ENCODE measurements around the gene ARL6IP6. TPM values are rescaled to one million over a fixed set of nuclear protein-coding genes. Genes with fewer than 3 reads are reported as not detected.
"Not testable (repeated sequence)": the region's sequence is repeated elsewhere in the genome, so short reads cannot be mapped to it uniquely, and the experiment has no call there.

ARL6IP6 gene
- total RNA-seq, 1 donor from 2014 or later, result 26.6 TPM

GRCh38 chr2:152740743-152741328 lies 22.4 kb downstream of the ARL6IP6 start:
- Mint-ChIP-seq H3K36me3 (peaks cover 40% of the 10 kb centered on the region), H3K4me3 (no peak overlapping the region), H3K27me3 (no peaks in the 10 kb centered on the region), H3K9me3 (no peaks in the 10 kb centered on the region), H3K27ac (no peak overlapping the region), H3K4me1 (ENCODE audit: unreplicated experiment) (no peaks in the 10 kb centered on the region)
- DNase-seq (ENCODE audit: extremely low spot score, unreplicated experiment), result no peak
- TF ChIP-seq, protein P1, sequence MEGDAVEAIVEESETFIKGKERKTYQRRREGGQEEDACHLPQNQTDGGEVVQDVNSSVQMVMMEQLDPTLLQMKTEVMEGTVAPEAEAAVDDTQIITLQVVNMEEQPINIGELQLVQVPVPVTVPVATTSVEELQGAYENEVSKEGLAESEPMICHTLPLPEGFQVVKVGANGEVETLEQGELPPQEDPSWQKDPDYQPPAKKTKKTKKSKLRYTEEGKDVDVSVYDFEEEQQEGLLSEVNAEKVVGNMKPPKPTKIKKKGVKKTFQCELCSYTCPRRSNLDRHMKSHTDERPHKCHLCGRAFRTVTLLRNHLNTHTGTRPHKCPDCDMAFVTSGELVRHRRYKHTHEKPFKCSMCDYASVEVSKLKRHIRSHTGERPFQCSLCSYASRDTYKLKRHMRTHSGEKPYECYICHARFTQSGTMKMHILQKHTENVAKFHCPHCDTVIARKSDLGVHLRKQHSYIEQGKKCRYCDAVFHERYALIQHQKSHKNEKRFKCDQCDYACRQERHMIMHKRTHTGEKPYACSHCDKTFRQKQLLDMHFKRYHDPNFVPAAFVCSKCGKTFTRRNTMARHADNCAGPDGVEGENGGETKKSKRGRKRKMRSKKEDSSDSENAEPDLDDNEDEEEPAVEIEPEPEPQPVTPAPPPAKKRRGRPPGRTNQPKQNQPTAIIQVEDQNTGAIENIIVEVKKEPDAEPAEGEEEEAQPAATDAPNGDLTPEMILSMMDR (conservative IDR thresholded peaks at IDR 0.05), result peak; percentile 94

DNA sequence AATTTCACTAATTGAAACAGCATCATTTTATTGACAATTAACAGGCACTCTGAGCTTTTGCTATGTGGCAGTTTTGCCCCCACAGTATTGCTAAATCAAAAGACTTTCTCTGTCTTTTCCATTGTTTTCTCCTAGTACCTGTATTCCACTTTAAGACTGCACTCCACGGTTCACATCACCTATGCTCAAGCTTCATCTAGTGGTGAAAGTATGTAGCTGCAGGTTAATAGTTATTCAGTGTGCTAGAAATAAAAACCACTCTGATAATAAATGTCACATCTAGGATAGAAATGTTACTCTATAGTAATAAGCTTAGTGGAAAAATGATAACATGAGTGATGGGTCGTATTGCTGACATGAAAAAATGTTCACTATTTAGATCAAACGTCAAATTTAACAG lies 24.6 kb downstream of the ARL6IP6 start:
- no peak for DNase-seq (ENCODE audit: extremely low spot score, unreplicated experiment)
- H3K4me1 Mint-ChIP-seq (ENCODE audit: unreplicated experiment), result no peaks in the 10 kb centered on the region

DNA sequence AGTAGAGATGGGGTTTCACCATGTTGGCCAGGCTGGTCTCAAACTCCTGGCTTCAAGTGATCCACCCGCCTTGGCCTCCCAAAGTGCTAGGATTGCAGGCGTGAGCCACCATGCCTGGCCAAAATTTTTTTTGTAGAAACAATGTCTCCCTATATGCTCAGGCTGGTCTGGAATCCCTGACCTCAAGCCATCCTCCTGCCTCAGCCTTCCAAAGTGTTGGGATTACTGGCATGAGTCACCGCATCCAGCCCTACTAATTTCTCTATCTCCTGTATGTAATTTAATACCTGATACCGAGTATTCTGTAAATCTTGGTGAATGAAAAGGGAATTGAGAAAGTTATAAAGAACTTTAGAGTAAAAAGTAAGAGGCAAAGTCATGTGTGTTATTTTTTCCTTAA lies 29.3 kb downstream of the ARL6IP6 start:
- H3K27ac Mint-ChIP-seq; H3K9me3 Mint-ChIP-seq; H3K4me1 Mint-ChIP-seq (ENCODE audit: unreplicated experiment); H3K4me3 Mint-ChIP-seq; DNase-seq (ENCODE audit: extremely low spot score, unreplicated experiment); H3K27me3 Mint-ChIP-seq: not testable (repeated sequence)
- H3K36me3 Mint-ChIP-seq, result peaks cover 31% of the 10 kb centered on the region

More for the DNA sequence above, 24.6 kb downstream of the ARL6IP6 start:
- Mint-ChIP-seq H3K9me3 (no peaks in the 10 kb centered on the region), H3K27ac (no peak overlapping the region), H3K4me3 (no peak overlapping the region), H3K36me3 (peaks cover 27% of the 10 kb centered on the region), H3K27me3 (no peaks in the 10 kb centered on the region)
- TF ChIP-seq, protein P1 (conservative IDR thresholded peaks at IDR 0.05), result peak; percentile 67

DNA sequence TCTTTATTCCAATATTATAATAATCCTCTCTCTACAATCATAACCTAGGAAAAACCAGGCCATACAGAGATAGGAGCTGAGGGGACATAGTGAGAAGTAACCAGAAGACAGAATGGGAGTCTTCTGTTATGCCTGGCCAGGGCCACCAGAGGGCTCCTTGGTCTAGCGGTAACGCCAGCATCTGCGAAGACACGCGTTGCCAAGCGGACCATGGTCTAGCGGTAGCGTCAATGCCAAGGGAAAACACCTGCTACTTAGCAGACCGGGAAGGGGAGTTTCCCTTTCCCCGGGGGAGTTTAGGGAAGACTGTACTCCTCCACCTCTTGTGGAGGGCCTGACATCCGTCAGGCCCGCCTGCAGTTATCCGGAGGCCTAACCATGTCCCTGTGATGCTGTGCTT lies 36.6 kb downstream of the ARL6IP6 start:
- no peaks in the 10 kb centered on the region for H3K4me1 Mint-ChIP-seq (ENCODE audit: unreplicated experiment)
- TF ChIP-seq, protein P1 (conservative IDR thresholded peaks at IDR 0.05), result peak; percentile 65
- DNase-seq (ENCODE audit: extremely low spot score, unreplicated experiment), result no peak
- H3K4me3 Mint-ChIP-seq, result no peak overlapping the region
- H3K9me3 Mint-ChIP-seq, result no peaks in the 10 kb centered on the region
- H3K27me3 Mint-ChIP-seq, result no peaks in the 10 kb centered on the region
- H3K27ac Mint-ChIP-seq, result no peak overlapping the region
- peaks cover 40% of the 10 kb centered on the region for H3K36me3 Mint-ChIP-seq

GRCh38 chr2:152759290-152760072 lies 41.1 kb downstream of the ARL6IP6 start:
- DNase-seq (ENCODE audit: extremely low spot score, unreplicated experiment), result no peak
- no peak overlapping the region for H3K27ac Mint-ChIP-seq
- H3K4me3 Mint-ChIP-seq, result no peak overlapping the region
- peaks cover 32% of the 10 kb centered on the region for H3K36me3 Mint-ChIP-seq
- no peaks in the 10 kb centered on the region for H3K9me3 Mint-ChIP-seq
- H3K27me3 Mint-ChIP-seq, result no peaks in the 10 kb centered on the region
- TF ChIP-seq, protein P1 (conservative IDR thresholded peaks at IDR 0.05), result no peak
- no peaks in the 10 kb centered on the region for H3K4me1 Mint-ChIP-seq (ENCODE audit: unreplicated experiment)

GRCh38 chr2:152761214-152761613 lies 42.8 kb downstream of the ARL6IP6 start:
- peaks cover 32% of the 10 kb centered on the region for H3K36me3 Mint-ChIP-seq
- H3K4me3 Mint-ChIP-seq, result no peak overlapping the region
- no peak for DNase-seq (ENCODE audit: extremely low spot score, unreplicated experiment)
- H3K27me3 Mint-ChIP-seq, result no peaks in the 10 kb centered on the region
- H3K27ac Mint-ChIP-seq, result no peak overlapping the region
- no peaks in the 10 kb centered on the region for H3K9me3 Mint-ChIP-seq
- TF ChIP-seq, protein P1 (conservative IDR thresholded peaks at IDR 0.05), result no peak
- H3K4me1 Mint-ChIP-seq (ENCODE audit: unreplicated experiment), result no peaks in the 10 kb centered on the region

Measured in type B pancreatic cell (in vitro differentiated cells).